AG04449 (cell line): ENCODE measurements around the gene ZNF547.

ENCODE experiments used
- CTCF ChIA-PET: fragments of 350-600 bp; formaldehyde crosslinking; extraction: SDS; loops from one replicate; lab custom pipeline; 2021; ENCODE audit warnings: antibody characterized with exemption; lab: Yijun Ruan, JAX
- POLR2A ChIA-PET: fragments of 400-600, 350-600 bp; formaldehyde crosslinking; extraction: SDS; loops from one replicate; lab custom pipeline; 2020; ENCODE audit warnings: antibody characterized with exemption, inconsistent platforms; lab: Yijun Ruan, JAX
- DNase-seq: peaks from one replicate; pipeline ENCODE4 v3.0.0-alpha.2; 2010; ENCODE audit warnings: low read depth, low spot score
- H3K4me3 ChIP-seq: 2 replicates; pipeline ENCODE4 v1.5.1; 2011; ENCODE audit warnings: low read depth, mild to moderate bottlenecking, control low read depth, low read length
- CTCF ChIP-seq: IDR thresholded peaks from one replicate; pipeline ENCODE4 v1.5.1; 2011; ENCODE audit warnings: mild to moderate bottlenecking, moderate library complexity, low read length, control low read depth, inconsistent platforms; ENCODE audit not compliant: insufficient read depth; ENCODE audit errors: missing control alignments

Gene ZNF547

GRCh38 chr19:57321116-57321515 is 42.2 kb upstream of the ZNF547 start:
- H3K4me3 ChIP-seq, result peak overlapping the region; percentile 87
- ChIA-PET CTCF (interaction anchor here (0.6 kb wide), 1 partner anchor 36 kb away, joined by 3 read pairs; no protein-coding TSS in a partner anchor), POLR2A (interaction anchor here (0.5 kb wide), 1 partner anchor 9 kb away, joined by 3 read pairs; no protein-coding TSS in a partner anchor)
- no peak for DNase-seq
- TF ChIP-seq CTCF, result no peak

GRCh38 chr19:57321751-57322150 is 41.6 kb upstream of the ZNF547 start:
- ChIA-PET CTCF (interaction anchor here (0.6 kb wide), 1 partner anchor 36 kb away, joined by 3 read pairs; no protein-coding TSS in a partner anchor), POLR2A (no interaction called here)
- peak overlapping the region; percentile 87 for H3K4me3 ChIP-seq
- no peak for DNase-seq
- TF ChIP-seq CTCF, result no peak

DNA sequence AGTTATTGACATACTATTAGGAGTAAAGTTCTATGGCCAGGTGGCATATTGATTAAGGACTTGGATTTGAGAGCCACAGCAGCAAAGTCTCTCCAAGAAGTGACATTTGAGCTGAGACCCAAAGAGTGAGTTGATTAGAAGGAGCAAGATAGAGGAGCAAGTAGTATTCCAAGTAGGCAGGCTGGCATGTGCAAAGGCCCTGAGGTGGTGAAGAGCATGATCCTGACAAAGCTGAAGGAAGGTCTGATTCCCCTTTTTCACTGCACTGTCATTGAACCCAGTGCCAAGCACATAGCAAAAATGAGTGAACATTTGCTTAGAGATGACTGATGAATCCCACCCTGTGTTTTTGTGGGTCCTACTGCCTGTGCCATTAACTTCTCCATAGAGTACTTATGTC is 38.4 kb upstream of the ZNF547 start:
- no peak overlapping the region for H3K4me3 ChIP-seq
- no peak for TF ChIP-seq CTCF
- DNase-seq, result no peak
- ChIA-PET CTCF (no interaction called here), POLR2A (no interaction called here)

- no peak overlapping the region for H3K4me3 ChIP-seq
- ChIA-PET POLR2A (no interaction called here), CTCF (no interaction called here)
- TF ChIP-seq CTCF, result no peak
- DNase-seq, result no peak
Observed at GRCh38 chr19:57327993-57328392, 35.4 kb upstream of the ZNF547 start.

DNA sequence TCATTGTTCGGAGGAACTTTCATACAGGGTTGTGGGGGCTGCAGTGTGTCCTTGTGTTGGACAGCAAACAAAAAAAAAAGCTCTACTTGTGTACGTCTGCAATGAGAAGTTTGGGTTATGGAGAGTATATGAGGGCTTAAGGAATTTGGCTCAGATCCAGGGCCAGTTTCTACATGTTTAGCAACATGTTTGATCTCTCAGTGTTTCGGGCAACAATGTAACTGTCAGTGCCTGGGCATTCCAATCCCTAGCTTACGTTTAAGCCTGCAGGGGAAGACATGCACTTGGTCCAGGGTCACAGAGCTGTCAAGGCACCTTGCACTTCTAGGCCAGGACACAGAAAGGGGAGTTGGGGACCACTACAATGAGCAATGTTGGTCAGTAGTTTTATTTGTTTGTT is 29.2 kb upstream of the ZNF547 start:
- no peak overlapping the region for H3K4me3 ChIP-seq
- DNase-seq, result no peak
- ChIA-PET POLR2A (interaction anchor here (0.5 kb wide), 1 partner anchor 14 kb away, joined by 3 read pairs; no protein-coding TSS in a partner anchor), CTCF (no interaction called here)
- no peak for TF ChIP-seq CTCF

DNA sequence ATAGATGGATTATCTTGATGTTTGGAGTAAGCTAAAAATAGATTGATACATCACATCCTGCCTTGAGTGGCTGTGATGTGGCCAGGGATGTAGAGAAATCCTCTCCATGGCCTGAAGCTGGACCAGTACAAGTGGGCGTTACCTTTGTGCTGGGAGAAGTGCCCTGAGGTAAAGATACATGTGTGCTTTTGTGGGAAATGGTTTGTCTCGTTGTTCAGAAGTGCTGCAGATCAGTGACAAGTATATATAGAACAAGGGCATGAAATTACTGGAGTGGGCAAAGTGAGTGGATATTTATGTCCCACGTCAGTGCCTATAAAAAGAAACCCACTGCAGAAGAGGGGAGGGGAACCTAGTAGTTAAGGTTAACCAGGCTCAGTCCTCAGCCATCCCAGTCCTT is 24.5 kb upstream of the ZNF547 start:
- no peak for TF ChIP-seq CTCF
- H3K4me3 ChIP-seq, result no peak overlapping the region
- ChIA-PET POLR2A (no interaction called here), CTCF (no interaction called here)
- peak; percentile 12 for DNase-seq
